Measurements from ENCODE around the gene GNAT2. TPM values are rescaled to one million over a fixed set of nuclear protein-coding genes. Genes with fewer than 3 reads are reported as not detected.

GNAT2 gene
- total RNA-seq = 0.13 and 0.22 TPM in 2 replicates

DNA sequence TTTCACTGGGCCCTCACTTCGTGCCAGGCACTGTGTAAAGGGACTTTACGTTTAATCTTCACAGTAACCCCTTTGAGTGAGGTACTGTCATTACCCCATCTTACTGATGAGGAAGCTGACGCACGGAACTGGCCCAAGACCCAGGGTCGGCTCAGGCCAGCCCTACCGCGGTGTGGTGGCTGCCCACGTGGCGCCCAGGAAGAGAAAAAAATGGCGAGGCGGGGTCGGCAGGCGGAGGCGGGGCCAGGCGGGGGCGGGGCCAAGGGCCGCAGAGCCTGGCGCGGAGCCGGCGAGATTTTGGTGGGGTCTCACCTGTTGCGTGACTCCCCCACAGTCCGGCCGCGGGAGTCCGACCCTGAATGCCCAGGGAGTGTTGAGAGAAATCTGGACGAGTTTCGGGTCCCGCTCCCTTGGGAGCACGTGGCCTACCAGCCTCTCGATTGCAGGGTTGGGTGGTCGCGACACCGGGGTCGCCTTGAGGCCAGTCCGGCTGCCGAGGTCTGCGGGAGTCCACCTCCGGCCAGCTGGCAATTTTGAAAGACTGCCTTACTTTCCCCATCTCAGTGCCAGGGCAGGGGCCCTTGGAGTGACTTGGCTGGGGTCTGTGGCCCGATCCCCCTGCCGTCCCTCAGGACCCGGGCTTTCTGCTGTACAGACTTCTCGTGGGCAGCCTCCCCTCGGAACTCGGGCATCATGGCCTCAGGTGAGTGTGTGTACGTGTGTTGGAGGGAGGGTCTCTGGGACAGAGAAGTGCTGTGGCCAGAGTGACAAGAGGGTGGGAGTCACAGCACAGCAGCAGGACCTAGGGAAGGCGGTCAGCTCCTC, at the start of gene GNAT2, which contains the start of gene AMPD2:
TSS of gene GNAT2 (minus strand) at position 41 of the 825 bp plus-strand sequence. CDS start 6,746 bp downstream, outside the sequence.
TSS of gene AMPD2 (plus strand) at position 262 of the 825 bp plus-strand sequence. CDS start 1,339 bp downstream, outside the sequence.

DNA sequence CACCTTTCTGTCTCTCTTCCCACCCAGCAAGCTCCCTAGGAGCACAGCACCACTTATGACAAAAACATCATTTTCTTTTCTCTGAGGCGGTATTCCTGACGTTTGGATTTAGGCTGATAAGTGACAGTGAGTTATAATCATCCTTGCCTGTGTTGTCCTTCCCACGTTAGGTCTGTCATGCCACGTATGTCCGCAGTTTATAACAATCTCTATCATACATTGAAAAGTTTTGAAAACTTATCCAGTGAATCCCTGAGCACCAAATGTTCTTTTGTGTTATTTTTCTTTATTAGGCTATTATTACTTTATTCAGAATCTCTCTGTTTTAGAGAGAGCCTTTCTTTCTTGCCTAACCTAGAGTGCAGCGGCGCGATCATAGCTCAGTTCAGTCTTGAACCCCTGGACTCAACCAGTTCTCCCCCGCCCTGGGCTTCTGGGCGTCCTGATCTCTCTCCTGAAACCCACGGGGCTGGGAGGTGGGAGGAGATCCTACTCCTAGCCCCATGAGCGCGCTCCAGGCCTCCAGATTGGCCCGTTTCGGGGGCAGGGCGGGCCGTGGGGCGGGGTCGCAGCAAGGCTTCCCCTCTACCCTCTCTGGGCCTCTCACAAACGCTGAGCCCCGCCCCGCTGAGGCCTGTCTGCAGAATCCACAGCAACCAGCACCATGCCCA, 48.2 kb upstream of the GNAT2 start, which contains the start of gene GSTM2:
TSS of gene GSTM2 (plus strand) at position 606 of the 671 bp plus-strand sequence. CDS start at position 665, 59 bp downstream.

DNA sequence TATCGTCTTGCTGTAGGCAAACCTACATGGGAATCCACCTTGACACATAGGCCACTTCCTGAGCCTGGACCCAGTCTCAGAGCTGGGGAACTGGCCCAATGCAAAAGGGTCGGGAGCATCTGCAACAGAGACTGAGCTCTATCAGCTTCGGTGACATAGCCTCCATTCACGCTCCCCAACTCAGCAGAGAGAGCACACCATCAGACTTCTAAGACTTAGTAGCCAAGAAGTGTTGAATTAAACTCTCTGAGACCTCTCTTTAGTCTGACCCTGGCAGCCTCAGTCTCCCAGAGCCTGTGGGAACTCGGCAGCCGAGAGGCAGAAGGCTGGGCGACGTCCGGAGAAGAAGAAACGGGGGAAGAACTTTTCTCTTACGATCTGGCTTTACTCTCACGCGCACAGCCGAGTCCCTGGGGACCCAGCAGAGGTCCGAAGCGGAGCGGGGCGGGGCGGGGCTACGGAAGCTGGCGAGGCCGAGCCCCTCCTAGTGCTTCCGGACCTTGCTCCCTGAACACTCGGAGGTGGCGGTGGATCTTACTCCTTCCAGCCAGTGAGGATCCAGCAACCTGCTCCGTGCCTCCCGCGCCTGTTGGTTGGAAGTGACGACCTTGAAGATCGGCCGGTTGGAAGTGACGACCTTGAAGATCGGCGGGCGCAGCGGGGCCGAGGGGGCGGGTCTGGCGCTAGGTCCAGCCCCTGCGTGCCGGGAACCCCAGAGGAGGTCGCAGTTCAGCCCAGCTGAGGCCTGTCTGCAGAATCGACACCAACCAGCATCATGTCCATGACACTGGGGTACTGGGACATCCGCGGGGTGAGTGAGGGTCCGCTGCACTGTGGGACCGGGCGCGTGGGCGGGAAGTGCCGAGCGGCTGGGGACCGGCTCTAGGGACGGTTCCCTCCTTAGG, 36.5 kb upstream of the GNAT2 start, which contains the start of gene GSTM4:
TSS of gene GSTM4 (plus strand) at position 485 of the 905 bp plus-strand sequence. CDS start at position 776, 291 bp downstream.

Small RNA genes within 50 kb of the gene (small RNA-seq; reads per million reads assigned to genes)
- gene RNU6V = 3.4 reads per million, percentile 85 among the genes with 10 or more reads in this experiment

Other genes with a start within 250 kb of the GNAT2 start
- 18.4 and 20.1 TPM in 2 replicates for gene SORT1, start 221.7 kb downstream of the GNAT2 start, total RNA-seq
- gene PSMA5, start 193.2 kb downstream of the GNAT2 start, total RNA-seq = 53.7 and 75.5 TPM in 2 replicates
- 0.13 and 0.22 TPM in 2 replicates for gene SYPL2, start 153.1 kb downstream of the GNAT2 start, total RNA-seq
- gene ATXN7L2, start 135.7 kb downstream of the GNAT2 start, total RNA-seq = 1.6 and 2.4 TPM in 2 replicates
- gene CYB561D1, start 125.5 kb downstream of the GNAT2 start, total RNA-seq = 8.0 and 9.5 TPM in 2 replicates
- 2.1 and 2.5 TPM in 2 replicates for gene AMIGO1, start 109.9 kb downstream of the GNAT2 start, total RNA-seq
- gene GPR61, start 79.7 kb downstream of the GNAT2 start, total RNA-seq = under 0.01 TPM in 1 of 2 replicates, not detected in the other
- 18.2 and 19.5 TPM in 2 replicates for gene GNAI3, start 71.0 kb downstream of the GNAT2 start, total RNA-seq
- 40.6 and 42.7 TPM in 2 replicates for gene AMPD2, start 221 bp upstream of the GNAT2 start, total RNA-seq
- gene GSTM4, start 36.5 kb upstream of the GNAT2 start, total RNA-seq = 12.3 and 13.9 TPM in 2 replicates
- gene GSTM2, start 48.4 kb upstream of the GNAT2 start, total RNA-seq = 16.2 and 16.9 TPM in 2 replicates
- 19.2 TPM in 1 of 2 replicates, not detected in the other for gene GSTM1, start 68.2 kb upstream of the GNAT2 start, total RNA-seq
- 7.8 and 9.1 TPM in 2 replicates for gene GSTM5, start 92.6 kb upstream of the GNAT2 start, total RNA-seq
- gene GSTM3, start 121.4 kb upstream of the GNAT2 start, total RNA-seq = 106 and 111 TPM in 2 replicates
- not detected in 2 replicates for gene EPS8L3, start 144.3 kb upstream of the GNAT2 start, total RNA-seq

Data from articular chondrocyte of knee joint (primary cell).